Colonic mucosa (tissue), 4 donors: ENCODE data around the gene FHAD1. TPM values are rescaled to one million over a fixed set of nuclear protein-coding genes. Genes with fewer than 3 reads are reported as not detected.

Experiments used
- DNase-seq: peaks from one replicate; pipeline ENCODE4 v3.0.0-alpha.2; 2020
- H3K27ac ChIP-seq: fragments of 200-600 bp; one replicate; pipeline ENCODE4 v1.8.0; 2021
- H3K27me3 ChIP-seq: fragments of 200-600 bp; one replicate; pipeline ENCODE4 v1.8.0; 2021
- H3K36me3 ChIP-seq: fragments of 200-600 bp; one replicate; pipeline ENCODE4 v1.8.0; 2021
- H3K4me1 ChIP-seq: fragments of 200-600 bp; one replicate; pipeline ENCODE4 v1.8.0; 2021; ENCODE audit warnings: mild to moderate bottlenecking
- H3K4me3 ChIP-seq: fragments of 200-600 bp; one replicate; pipeline ENCODE4 v1.8.0; 2021
- H3K9ac ChIP-seq, 2 donors: one replicate each; pipeline ENCODE4 v1.7.0; 2013; ENCODE audit warnings: control low read depth in 2 of 2, low read depth in 2 of 2, low read length in 2 of 2
- H3K9me3 ChIP-seq: fragments of 200-600 bp; one replicate; pipeline ENCODE4 v1.8.0; 2021
- intact Hi-C: fragments of 100-400 bp; cut with DNase I; formaldehyde crosslinking; loops from one replicate; pipeline ENCODE4 v1.14.1; 2022
- total RNA-seq, 2 donors: library from RNA; stranded (reverse); fragmentation: NEBNext Ultra II Directional in 1 of 2; extraction: Animal tissue kit (Norgen Biotek cat#: 25700) in 1 of 2; gene quantifications; one replicate each; pipeline ENCODE4 v1.2.1, GENCODE V29; 2021
- TF ChIP-seq, protein P1 (sequence below): fragments of 200-600 bp; IDR thresholded peaks from one replicate; pipeline ENCODE4 v1.8.0; 2022; ENCODE audit warnings: antibody characterized with exemption, mild to moderate bottlenecking
- donor health status: healthy.
- donor health status: DM: no; HTN: no; CAD: no.
- donor health status: DM: no; HTN: no; CAD: no.

The FHAD1 gene
- total RNA-seq, 2 donors from 2014 or later: 1.5 to 1.8 TPM

DNA sequence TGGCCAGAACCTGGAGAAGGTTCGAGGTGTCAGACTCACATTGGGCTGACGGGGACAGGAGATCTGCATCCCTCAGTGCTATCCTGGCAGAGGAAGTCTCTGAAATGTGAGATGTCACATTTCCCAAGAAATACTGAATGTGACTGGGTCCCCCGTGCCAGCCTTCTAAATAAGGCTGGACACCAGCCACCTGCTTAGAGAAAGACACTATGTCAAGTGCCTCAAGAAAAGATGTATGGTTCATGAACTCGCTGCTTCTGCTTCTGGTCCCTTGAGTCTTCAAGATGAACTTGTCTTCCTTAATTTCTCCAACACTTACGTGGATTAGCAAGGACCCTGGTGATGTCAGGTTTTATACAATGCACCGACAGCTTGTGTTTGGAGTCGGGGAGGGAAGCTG lies 42.1 kb upstream of the FHAD1 start:
- Histone ChIP-seq H3K27ac (no peak overlapping the region), H3K9ac (no peak overlapping the region), H3K4me3 (no peak overlapping the region), H3K9me3 (no peaks in the 10 kb centered on the region), H3K27me3 (no peaks in the 10 kb centered on the region), H3K4me1 (peaks cover 4% of the 10 kb centered on the region), H3K36me3 (no peaks in the 10 kb centered on the region)
- DNase-seq: no peak
- intact Hi-C loops: no loop called here
- TF ChIP-seq, protein P1, sequence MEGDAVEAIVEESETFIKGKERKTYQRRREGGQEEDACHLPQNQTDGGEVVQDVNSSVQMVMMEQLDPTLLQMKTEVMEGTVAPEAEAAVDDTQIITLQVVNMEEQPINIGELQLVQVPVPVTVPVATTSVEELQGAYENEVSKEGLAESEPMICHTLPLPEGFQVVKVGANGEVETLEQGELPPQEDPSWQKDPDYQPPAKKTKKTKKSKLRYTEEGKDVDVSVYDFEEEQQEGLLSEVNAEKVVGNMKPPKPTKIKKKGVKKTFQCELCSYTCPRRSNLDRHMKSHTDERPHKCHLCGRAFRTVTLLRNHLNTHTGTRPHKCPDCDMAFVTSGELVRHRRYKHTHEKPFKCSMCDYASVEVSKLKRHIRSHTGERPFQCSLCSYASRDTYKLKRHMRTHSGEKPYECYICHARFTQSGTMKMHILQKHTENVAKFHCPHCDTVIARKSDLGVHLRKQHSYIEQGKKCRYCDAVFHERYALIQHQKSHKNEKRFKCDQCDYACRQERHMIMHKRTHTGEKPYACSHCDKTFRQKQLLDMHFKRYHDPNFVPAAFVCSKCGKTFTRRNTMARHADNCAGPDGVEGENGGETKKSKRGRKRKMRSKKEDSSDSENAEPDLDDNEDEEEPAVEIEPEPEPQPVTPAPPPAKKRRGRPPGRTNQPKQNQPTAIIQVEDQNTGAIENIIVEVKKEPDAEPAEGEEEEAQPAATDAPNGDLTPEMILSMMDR: no peak

DNA sequence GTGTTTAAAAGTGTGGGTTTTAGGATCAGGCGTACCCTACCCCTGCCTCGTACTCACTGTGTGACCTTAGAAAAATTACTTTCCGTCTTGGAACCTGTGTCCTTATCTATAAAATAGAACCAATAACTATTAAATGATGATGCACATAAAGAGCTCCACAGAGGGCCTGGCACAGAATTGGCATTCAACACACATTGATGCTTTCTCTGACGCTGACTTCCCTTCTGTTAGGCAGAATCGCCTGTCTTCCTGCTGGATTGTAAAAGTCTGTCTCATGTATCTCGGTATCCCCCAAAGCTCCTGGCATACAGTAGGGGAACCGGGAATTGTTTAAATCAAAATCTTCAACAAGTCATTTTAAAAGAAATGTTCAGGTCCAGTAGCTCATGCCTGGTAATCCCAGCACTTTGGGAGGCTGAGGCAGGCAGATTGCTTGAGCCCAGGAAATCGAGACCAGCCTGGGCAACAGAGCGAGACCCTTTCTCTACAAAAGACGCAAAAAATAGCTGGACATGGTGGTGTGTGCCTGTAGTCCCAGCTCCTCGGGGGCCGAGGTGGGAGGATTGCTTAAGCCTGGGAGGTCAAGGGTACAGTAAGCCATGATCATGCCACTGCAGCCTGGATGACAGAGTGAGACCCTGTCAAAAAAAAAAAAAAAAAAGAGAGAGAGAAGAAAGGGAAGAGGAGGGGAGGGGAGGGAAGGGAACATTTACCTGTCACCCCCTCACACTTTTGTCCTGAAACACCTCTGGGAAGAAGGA lies 41.3 kb upstream of the FHAD1 start:
- Histone ChIP-seq H3K4me1 (peaks cover 2% of the 10 kb centered on the region), H3K9me3 (no peaks in the 10 kb centered on the region), H3K4me3 (no peak overlapping the region), H3K27ac (no peak overlapping the region), H3K27me3 (no peaks in the 10 kb centered on the region), H3K36me3 (no peaks in the 10 kb centered on the region), H3K9ac (no peak overlapping the region)
- TF ChIP-seq, protein P1: no peak
- intact Hi-C loops: no loop called here
- no peak for DNase-seq

DNA sequence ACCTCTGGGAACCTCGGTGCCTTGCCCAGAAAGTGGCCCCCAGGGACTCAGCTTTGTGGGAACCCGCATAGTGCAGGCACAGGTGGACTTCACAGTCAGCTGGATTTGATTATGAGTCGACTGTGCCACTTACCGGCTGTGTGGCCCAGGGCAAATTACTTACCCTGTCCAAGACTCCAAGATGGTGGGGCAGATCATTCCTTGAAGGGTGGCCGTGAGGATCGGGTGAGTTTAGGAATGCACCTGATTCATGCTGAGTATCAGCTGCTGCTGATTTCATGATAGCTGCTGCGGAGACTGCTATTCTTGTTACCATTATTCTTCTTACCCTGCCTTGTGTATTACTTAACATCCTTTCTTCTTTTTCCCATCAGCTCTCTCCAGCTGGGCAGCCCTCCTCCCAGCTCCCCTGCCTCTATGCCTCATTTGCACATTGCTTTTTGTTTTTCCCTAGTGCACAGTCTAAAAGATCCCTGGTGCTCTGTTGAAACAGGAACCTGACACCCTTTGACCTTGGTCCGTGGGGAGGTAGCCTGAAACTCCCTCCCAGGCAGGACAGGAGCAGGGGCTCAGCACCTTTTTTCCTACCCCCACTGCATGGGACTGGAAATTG lies 40.5 kb upstream of the FHAD1 start:
- no peak overlapping the region for H3K9ac ChIP-seq

DNA sequence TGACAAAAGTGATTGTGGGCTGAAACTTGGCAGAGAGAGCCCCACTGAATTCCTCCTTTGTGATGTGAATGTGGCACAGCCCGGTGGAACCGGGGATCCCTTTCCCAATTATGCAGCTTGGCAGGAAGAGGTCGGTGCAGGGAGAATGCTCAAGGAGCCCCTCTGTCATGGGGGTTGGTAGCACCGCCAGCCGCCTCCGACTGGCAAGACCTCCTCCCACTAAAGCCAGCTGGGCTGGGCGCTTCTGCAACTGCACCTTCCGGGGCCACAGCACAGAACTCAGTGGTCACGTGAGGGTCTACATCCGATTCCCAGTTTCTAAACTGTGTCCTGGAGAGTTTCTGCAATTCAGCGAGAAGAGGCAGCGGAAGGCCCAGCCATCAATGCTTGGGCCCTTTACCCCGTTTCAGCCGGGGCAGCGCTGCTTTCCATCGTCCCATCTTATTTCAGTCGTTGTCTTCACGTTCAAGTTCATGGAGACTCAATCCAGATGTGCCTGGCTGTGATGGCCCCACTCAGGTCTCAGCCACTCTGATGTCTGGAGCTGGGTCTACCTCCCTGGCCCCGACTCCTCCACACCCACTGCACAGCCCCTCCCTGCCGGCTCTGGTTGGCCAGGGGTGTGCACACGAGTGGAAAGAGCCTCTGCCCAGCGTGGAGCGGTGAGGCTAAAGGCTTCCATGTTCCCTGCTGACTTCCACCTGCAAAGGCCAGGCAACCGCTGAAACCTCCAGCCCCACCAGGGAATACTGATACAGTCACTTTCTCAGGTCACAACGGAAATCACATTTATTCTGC lies 39.8 kb upstream of the FHAD1 start:
- Histone ChIP-seq H3K9ac (no peak overlapping the region), H3K36me3 (no peaks in the 10 kb centered on the region), H3K27ac (no peak overlapping the region), H3K27me3 (no peaks in the 10 kb centered on the region), H3K4me3 (no peak overlapping the region), H3K9me3 (no peaks in the 10 kb centered on the region), H3K4me1 (no peaks in the 10 kb centered on the region)
- no peak for DNase-seq
- TF ChIP-seq, protein P1: no peak
- intact Hi-C loops: no loop called here

More for the DNA sequence above, 40.5 kb upstream of the FHAD1 start:
- TF ChIP-seq, protein P1: no peak
- no peak overlapping the region for H3K27ac ChIP-seq
- H3K4me1 ChIP-seq: no peaks in the 10 kb centered on the region
- no peak overlapping the region for H3K4me3 ChIP-seq
- H3K36me3 ChIP-seq: no peaks in the 10 kb centered on the region
- intact Hi-C loops: no loop called here
- DNase-seq: no peak
- H3K9me3 ChIP-seq: no peaks in the 10 kb centered on the region
- H3K27me3 ChIP-seq: no peaks in the 10 kb centered on the region

DNA sequence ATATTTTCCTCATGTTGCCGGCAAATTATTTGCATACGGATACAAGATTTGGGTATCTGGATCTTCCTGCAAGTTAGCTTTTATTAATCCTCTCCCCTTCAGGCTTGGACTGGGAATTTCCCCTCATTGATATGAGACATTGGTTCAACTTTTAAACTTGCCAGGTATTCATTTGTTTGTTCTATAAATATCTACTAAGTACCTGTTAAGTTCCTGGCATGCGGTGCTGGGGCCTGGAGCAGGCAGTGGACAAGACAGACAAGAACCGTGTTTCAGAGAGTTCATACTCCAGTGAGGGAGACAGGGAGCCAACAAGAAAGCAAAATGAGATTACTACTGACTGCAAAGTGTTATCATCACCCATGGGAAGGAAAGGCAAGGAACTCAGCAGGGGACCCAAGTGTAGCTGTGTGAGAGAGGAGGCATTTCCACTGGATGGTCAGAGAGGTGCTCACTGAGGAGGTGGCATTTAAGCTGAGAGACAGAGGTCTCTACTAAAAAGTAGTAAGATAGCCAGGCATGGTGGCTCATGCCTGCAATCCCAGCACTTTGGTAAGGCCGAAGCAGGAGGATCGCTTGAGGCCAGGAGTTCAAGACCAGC lies 39.1 kb upstream of the FHAD1 start:
- DNase-seq: no peak
- H3K9ac ChIP-seq: no peak overlapping the region
- intact Hi-C loops: no loop called here
- no peaks in the 10 kb centered on the region for H3K9me3 ChIP-seq
- TF ChIP-seq, protein P1: no peak
- H3K4me3 ChIP-seq: no peak overlapping the region
- H3K27me3 ChIP-seq: no peaks in the 10 kb centered on the region
- H3K4me1 ChIP-seq: no peaks in the 10 kb centered on the region
- H3K27ac ChIP-seq: no peak overlapping the region
- no peaks in the 10 kb centered on the region for H3K36me3 ChIP-seq
